Liver (tissue), 3 donors: Measurements from ENCODE around the gene TMEM91.

Experiments used
- ATF3 ChIP-seq: IDR thresholded peaks from 2 replicates; pipeline ENCODE4 v1.6.1; 2016; ENCODE audit warnings: antibody characterized with exemption
- HNF4A ChIP-seq, 2 donors: conservative IDR thresholded peaks; 2 replicates each; pipeline ENCODE4 v1.6.1; 2016; ENCODE audit warnings: antibody characterized with exemption in 2 of 2, mild to moderate bottlenecking in 2 of 2
- JUND ChIP-seq, 2 donors: IDR thresholded peaks; 2 replicates each; pipeline ENCODE4 v1.6.1; 2016; ENCODE audit warnings: antibody characterized with exemption in 2 of 2
- NR2F2 ChIP-seq: IDR thresholded peaks from 2 replicates; pipeline ENCODE4 v1.6.1; 2016; ENCODE audit warnings: antibody characterized with exemption
- REST ChIP-seq: IDR thresholded peaks from 2 replicates; pipeline ENCODE4 v1.6.1; 2016; ENCODE audit warnings: antibody characterized with exemption, mild to moderate bottlenecking
- RXRA ChIP-seq, 2 donors: IDR thresholded peaks; 2 replicates each; pipeline ENCODE4 v1.6.1; 2017 to 2018; ENCODE audit warnings: antibody characterized with exemption in 2 of 2, mild to moderate bottlenecking in 1 of 2
- TAF1 ChIP-seq: conservative IDR thresholded peaks from 2 replicates; pipeline ENCODE4 v1.6.1; 2016; ENCODE audit warnings: antibody characterized with exemption, mild to moderate bottlenecking
- YY1 ChIP-seq: IDR thresholded peaks from 2 replicates; pipeline ENCODE4 v1.6.1; 2016; ENCODE audit warnings: antibody characterized with exemption, mild to moderate bottlenecking
- TF ChIP-seq, protein P1 (sequence below): fragments of 150-350 bp; IDR thresholded peaks from 2 replicates; pipeline ENCODE4 v1.5.1; 2017; ENCODE audit warnings: improper control_type of control experiment, low read depth, low read length; ENCODE audit not compliant: missing input control
- donor health status: healthy.
- donor health status: healthy.

GRCh38 chr19:41330946-41331678, 45.2 kb upstream of the TMEM91 start:
- TF ChIP-seq HNF4A (conservative IDR thresholded peaks at IDR 0.05), result no peak
- TF ChIP-seq, protein P1, sequence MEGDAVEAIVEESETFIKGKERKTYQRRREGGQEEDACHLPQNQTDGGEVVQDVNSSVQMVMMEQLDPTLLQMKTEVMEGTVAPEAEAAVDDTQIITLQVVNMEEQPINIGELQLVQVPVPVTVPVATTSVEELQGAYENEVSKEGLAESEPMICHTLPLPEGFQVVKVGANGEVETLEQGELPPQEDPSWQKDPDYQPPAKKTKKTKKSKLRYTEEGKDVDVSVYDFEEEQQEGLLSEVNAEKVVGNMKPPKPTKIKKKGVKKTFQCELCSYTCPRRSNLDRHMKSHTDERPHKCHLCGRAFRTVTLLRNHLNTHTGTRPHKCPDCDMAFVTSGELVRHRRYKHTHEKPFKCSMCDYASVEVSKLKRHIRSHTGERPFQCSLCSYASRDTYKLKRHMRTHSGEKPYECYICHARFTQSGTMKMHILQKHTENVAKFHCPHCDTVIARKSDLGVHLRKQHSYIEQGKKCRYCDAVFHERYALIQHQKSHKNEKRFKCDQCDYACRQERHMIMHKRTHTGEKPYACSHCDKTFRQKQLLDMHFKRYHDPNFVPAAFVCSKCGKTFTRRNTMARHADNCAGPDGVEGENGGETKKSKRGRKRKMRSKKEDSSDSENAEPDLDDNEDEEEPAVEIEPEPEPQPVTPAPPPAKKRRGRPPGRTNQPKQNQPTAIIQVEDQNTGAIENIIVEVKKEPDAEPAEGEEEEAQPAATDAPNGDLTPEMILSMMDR, result no peak
- TF ChIP-seq REST, result no peak
- TF ChIP-seq ATF3, result no peak
- no peak for TF ChIP-seq JUND (IDR thresholded peaks at IDR 0.05)
- TF ChIP-seq NR2F2, result no peak
- no peak for TF ChIP-seq TAF1
- no peak for TF ChIP-seq RXRA (IDR thresholded peaks at IDR 0.05)
- TF ChIP-seq YY1, result no peak
